ENCODE data around the gene HCK. TPM values are rescaled to one million over a fixed set of nuclear protein-coding genes. Genes with fewer than 3 reads are reported as not detected.

The HCK gene
- total RNA-seq, 4 donors from 2014 or later: 7.0 to 10.2 (median 8.7) TPM

DNA sequence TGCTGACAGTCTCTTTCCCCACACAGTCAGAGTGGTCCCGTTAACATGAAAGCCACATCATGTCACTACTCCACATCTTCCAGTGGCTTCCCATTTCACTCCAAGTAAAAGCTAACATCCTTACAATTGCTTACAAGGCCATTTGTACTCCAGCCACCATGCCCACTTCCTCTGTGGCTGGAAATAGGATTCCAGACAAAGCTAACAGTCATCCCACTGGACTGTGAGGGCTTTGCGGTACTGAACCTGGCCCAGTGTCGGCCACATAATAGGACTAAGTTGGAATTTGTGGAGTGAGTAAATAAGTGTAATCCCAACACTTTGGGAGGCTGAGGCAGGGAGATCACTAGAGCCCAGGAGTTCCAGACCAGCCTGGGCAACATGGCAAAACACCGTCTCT is 31.0 kb upstream of the HCK start:
- TF ChIP-seq, protein P1, sequence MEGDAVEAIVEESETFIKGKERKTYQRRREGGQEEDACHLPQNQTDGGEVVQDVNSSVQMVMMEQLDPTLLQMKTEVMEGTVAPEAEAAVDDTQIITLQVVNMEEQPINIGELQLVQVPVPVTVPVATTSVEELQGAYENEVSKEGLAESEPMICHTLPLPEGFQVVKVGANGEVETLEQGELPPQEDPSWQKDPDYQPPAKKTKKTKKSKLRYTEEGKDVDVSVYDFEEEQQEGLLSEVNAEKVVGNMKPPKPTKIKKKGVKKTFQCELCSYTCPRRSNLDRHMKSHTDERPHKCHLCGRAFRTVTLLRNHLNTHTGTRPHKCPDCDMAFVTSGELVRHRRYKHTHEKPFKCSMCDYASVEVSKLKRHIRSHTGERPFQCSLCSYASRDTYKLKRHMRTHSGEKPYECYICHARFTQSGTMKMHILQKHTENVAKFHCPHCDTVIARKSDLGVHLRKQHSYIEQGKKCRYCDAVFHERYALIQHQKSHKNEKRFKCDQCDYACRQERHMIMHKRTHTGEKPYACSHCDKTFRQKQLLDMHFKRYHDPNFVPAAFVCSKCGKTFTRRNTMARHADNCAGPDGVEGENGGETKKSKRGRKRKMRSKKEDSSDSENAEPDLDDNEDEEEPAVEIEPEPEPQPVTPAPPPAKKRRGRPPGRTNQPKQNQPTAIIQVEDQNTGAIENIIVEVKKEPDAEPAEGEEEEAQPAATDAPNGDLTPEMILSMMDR (IDR thresholded peaks at IDR 0.05): no peak
- no peak for TF ChIP-seq POLR2A (IDR thresholded peaks at IDR 0.05)
- DNase-seq (ENCODE audit: low spot score in 2 of 2): no peak
- intact Hi-C loops (cut with DNase I; ENCODE audit: low total_unique reads): no loop called here
- 83 to 85% methylated on average over 4 of the region's 4 CpGs for WGBS, 2 donors
- no peak overlapping the region for H3K4me3 ChIP-seq (ENCODE audit: low read depth, poor library complexity, severe bottlenecking)

DNA sequence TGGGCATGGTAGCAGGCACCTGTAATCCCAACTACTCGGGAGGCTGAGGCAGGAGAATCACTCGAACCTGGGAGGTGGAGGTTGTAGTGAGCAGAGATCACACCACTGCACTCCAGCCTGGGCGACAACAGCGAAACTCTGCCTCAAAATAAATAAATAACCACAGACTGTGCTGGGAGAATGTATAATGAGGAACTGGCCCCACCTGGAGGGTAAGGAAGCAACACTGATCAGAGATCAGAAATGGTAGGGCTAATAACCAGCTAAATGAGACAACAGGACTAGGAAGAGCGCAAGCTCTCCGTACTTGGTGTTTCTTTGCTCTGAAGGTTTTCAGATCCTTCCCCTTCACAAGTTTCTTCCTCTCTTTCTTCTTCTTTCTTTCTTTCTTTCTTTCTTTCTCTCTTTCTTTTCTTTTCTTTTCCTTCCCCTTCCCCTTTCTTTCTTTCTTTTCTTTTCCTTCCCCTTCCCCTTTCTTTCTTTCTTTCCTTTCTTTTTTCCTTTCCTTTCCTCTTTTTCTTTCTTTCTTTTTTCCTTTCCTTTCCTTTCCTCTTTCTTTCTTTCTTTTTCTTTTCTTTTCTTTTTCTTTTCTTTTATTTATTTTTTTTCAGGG is 27.3 kb upstream of the HCK start:
- TF ChIP-seq POLR2A (IDR thresholded peaks at IDR 0.05): no peak
- TF ChIP-seq, protein P1 (IDR thresholded peaks at IDR 0.05): no peak
- peak in 1 of 2 donors; percentile 43 for DNase-seq (ENCODE audit: low spot score in 2 of 2)
- 80 to 85% methylated on average over 6 of the region's 6 CpGs for WGBS, 2 donors
- H3K4me3 ChIP-seq (ENCODE audit: low read depth, poor library complexity, severe bottlenecking): no peak overlapping the region
- intact Hi-C loops (cut with DNase I; ENCODE audit: low total_unique reads): no loop called here

DNA sequence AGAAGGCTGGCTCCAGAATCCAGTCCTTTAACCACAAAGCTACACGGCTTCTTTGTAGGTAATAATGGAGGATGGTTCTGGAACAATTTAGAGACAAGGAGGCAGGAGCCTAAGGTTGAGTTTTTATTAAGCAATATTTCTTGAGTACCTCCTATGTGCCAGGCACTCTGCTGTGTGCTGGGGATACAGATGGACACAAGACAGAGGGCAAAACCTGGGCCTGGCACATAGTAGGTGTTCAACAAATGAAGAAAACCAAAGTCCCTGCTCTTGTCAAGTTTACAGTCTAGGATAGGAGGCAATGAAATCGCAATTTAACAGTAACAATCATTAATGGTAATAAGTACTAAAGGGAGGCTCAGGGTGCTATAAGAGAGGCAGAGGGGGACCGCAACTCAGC is 24.4 kb upstream of the HCK start:
- WGBS, 2 donors: 87 to 92% methylated on average over 3 of the region's 3 CpGs
- H3K4me3 ChIP-seq (ENCODE audit: low read depth, poor library complexity, severe bottlenecking): no peak overlapping the region
- DNase-seq (ENCODE audit: low spot score in 2 of 2): peak in 1 of 2 donors; percentile 28
- TF ChIP-seq, protein P1 (IDR thresholded peaks at IDR 0.05): no peak
- intact Hi-C loops (cut with DNase I; ENCODE audit: low total_unique reads): no loop called here

DNA sequence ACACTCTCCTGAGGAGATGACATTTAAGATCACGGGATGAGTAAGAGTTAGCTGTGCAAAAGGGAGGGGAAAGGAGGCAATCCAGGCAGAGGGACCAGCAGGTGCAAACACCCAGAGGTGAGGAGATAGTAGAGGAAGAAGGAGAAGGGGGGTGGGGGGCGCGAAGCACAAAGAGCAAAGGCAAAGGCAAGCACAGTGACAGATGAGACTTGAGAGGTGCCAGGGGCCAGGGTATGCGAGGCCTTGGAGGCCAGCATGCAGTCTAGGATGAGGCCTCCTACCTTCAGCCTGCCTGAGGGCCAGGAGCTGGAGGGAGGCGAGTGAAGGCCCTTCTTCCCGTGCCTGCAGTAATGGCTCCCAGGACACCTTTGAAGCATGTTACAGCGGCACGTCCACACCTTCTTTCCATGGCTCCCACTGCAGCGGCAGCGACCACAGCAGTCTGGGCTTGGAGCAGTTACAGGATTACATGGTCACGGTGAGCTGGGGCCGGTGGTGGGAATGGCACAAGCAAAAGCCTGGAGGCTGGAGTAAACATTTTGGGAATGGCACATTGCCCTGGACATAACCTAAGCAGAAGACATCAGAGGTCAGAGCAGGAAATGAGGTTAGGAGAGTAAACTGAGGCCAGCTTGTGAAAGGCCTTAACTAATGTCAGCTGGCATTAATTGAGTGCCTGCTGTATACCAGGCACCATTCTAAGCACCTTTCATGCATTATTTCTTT is 23.2 kb upstream of the HCK start:
- WGBS, 2 donors: 46 to 55% methylated on average over 12 of the region's 12 CpGs
- peak in 1 of 2 donors; percentile 68 for DNase-seq (ENCODE audit: low spot score in 2 of 2)

DNA sequence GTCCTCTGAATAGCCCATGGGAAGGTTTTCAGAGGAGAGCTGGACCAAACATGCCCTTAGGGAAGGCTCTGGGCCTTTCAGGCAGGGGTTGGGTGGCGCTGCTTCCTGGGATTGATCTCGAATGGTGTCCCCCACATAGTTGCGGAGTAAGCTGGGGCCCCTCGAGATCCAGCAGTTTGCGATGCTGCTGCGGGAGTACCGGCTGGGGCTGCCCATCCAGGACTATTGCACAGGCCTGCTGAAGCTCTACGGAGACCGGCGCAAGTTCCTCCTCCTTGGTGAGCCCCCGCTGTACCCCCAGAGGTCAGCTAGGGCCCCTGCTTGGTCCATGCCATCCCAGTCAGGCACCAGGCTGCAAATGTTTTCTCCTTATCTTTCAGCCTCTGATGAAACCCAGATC is 22.5 kb upstream of the HCK start:
- WGBS, 2 donors: 91 to 92% methylated on average over 11 of the region's 11 CpGs
- no peak overlapping the region for H3K4me3 ChIP-seq (ENCODE audit: low read depth, poor library complexity, severe bottlenecking)
- TF ChIP-seq, protein P1 (IDR thresholded peaks at IDR 0.05): no peak
- TF ChIP-seq POLR2A (IDR thresholded peaks at IDR 0.05): no peak
- intact Hi-C loops (cut with DNase I; ENCODE audit: low total_unique reads): no loop called here
- peak in 1 of 2 donors; percentile 64 for DNase-seq (ENCODE audit: low spot score in 2 of 2)

More for the DNA sequence above, 23.2 kb upstream of the HCK start:
- intact Hi-C loops (cut with DNase I; ENCODE audit: low total_unique reads): no loop called here
- no peak overlapping the region for H3K4me3 ChIP-seq (ENCODE audit: low read depth, poor library complexity, severe bottlenecking)
- TF ChIP-seq POLR2A (IDR thresholded peaks at IDR 0.05): no peak
- TF ChIP-seq, protein P1 (IDR thresholded peaks at IDR 0.05): no peak

Measured in lower leg skin (tissue), 4 donors.